ENCODE data around the gene RNF227.

GRCh38 chr17:7893187-7893880 lies 22.8 kb downstream of the RNF227 start:
- TF ChIP-seq TSHZ2 (CRISPR knock-in tag; IDR thresholded peaks at IDR 0.05) (no peak), ZNF70 (CRISPR knock-in tag; IDR thresholded peaks at IDR 0.05) (no peak), ZC3H10 (CRISPR knock-in tag; IDR thresholded peaks at IDR 0.05) (no peak), OSR1 (CRISPR knock-in tag; IDR thresholded peaks at IDR 0.05) (no peak), GLIS3 (CRISPR knock-in tag; IDR thresholded peaks at IDR 0.05) (no peak), PATZ1 (CRISPR knock-in tag; IDR thresholded peaks at IDR 0.05; ENCODE audit: borderline replicate concordance) (no peak), ZFP3 (CRISPR knock-in tag; IDR thresholded peaks at IDR 0.05) (no peak), ARNTL (CRISPR knock-in tag; IDR thresholded peaks at IDR 0.05; ENCODE audit: borderline replicate concordance, low read depth) (no peak), ZFP30 (CRISPR knock-in tag; IDR thresholded peaks at IDR 0.05) (no peak), CSDC2 (CRISPR knock-in tag; IDR thresholded peaks at IDR 0.05) (no peak), ESRRG (CRISPR knock-in tag; IDR thresholded peaks at IDR 0.05) (no peak), TOX (CRISPR knock-in tag; IDR thresholded peaks at IDR 0.05; ENCODE audit: borderline replicate concordance) (no peak)

All from SK-N-SH treated with all-trans-retinoic acid at 6 μM for 48 hours (cell line).